H9 (cell line): Measurements from ENCODE around the gene GPR155. TPM values are rescaled to one million over a fixed set of nuclear protein-coding genes. Genes with fewer than 3 reads are reported as not detected.

Source experiments
- DNase-seq: peaks from one replicate; pipeline ENCODE4 v3.0.0-alpha.2; 2017
- H2AFZ ChIP-seq: one replicate; pipeline ENCODE4 v1.6.1; 2013; ENCODE audit warnings: mild to moderate bottlenecking, low read length, control low read depth, moderate library complexity
- H2AK5ac ChIP-seq: 2 replicates; pipeline ENCODE4 v1.6.1; 2013; ENCODE audit warnings: low read length, control low read depth, mixed read lengths; ENCODE audit not compliant: insufficient read length
- H2BK120ac ChIP-seq: one replicate; pipeline ENCODE4 v1.6.1; 2013; ENCODE audit warnings: low read depth, mild to moderate bottlenecking, low read length, control low read depth, inconsistent platforms; ENCODE audit not compliant: poor library complexity, severe bottlenecking
- H2BK12ac ChIP-seq: 2 replicates; pipeline ENCODE4 v1.6.1; 2013; ENCODE audit warnings: low read length, control low read depth, mixed read lengths, low read depth; ENCODE audit not compliant: insufficient read length
- H2BK15ac ChIP-seq: 2 replicates; pipeline ENCODE4 v1.6.1; 2013; ENCODE audit warnings: low read depth, low read length, control low read depth
- H2BK20ac ChIP-seq: one replicate; pipeline ENCODE4 v1.6.1; 2013; ENCODE audit warnings: low read depth, mild to moderate bottlenecking, low read length, control low read depth, inconsistent platforms; ENCODE audit not compliant: poor library complexity, severe bottlenecking
- H2BK5ac ChIP-seq: 2 replicates; pipeline ENCODE4 v1.6.1; 2013; ENCODE audit warnings: low read length, control low read depth, mixed read lengths; ENCODE audit not compliant: insufficient read length
- H3K14ac ChIP-seq: 2 replicates; pipeline ENCODE4 v1.6.1; 2013; ENCODE audit warnings: low read length, control low read depth; ENCODE audit not compliant: insufficient read depth
- H3K18ac ChIP-seq: 2 replicates; pipeline ENCODE4 v1.6.1; 2013; ENCODE audit warnings: low read depth, mild to moderate bottlenecking, mixed read lengths, low read length, control low read depth; ENCODE audit not compliant: insufficient read length
- H3K23ac ChIP-seq: 2 replicates; pipeline ENCODE4 v1.6.1; 2013; ENCODE audit warnings: low read length, control low read depth, mixed read lengths, low read depth; ENCODE audit not compliant: insufficient read length
- H3K23me2 ChIP-seq: 2 replicates; pipeline ENCODE4 v1.6.1; 2013; ENCODE audit warnings: low read depth, mild to moderate bottlenecking, mixed read lengths, low read length, control low read depth; ENCODE audit not compliant: insufficient read length, poor library complexity, severe bottlenecking
- H3K27ac ChIP-seq: 2 replicates; pipeline ENCODE4 v1.5.1; 2013; ENCODE audit warnings: low read length, control low read depth, mixed read lengths, low read depth; ENCODE audit not compliant: insufficient read length
- H3K27me3 ChIP-seq: 2 replicates; pipeline ENCODE4 v1.6.1; 2013; ENCODE audit warnings: low read length, control low read depth, inconsistent platforms; ENCODE audit not compliant: insufficient read depth
- H3K4ac ChIP-seq: 2 replicates; pipeline ENCODE4 v1.6.1; 2013; ENCODE audit warnings: low read depth, mild to moderate bottlenecking, control low read depth, inconsistent platforms, low read length, moderate library complexity
- H3K4me1 ChIP-seq: 2 replicates; pipeline ENCODE4 v1.6.1; 2013; ENCODE audit warnings: low read length, control low read depth, inconsistent platforms; ENCODE audit not compliant: insufficient read depth
- H3K4me2 ChIP-seq: 2 replicates; pipeline ENCODE4 v1.6.1; 2013; ENCODE audit warnings: low read length, control low read depth, mixed read lengths; ENCODE audit not compliant: insufficient read length, insufficient read depth
- H3K56ac ChIP-seq: 2 replicates; pipeline ENCODE4 v1.6.1; 2013; ENCODE audit warnings: low read depth, mild to moderate bottlenecking, mixed read lengths, low read length, control low read depth; ENCODE audit not compliant: insufficient read length
- H3K79me1 ChIP-seq: 2 replicates; pipeline ENCODE4 v1.6.1; 2013; ENCODE audit warnings: low read depth, mild to moderate bottlenecking, moderate library complexity, low read length, control low read depth, inconsistent platforms; ENCODE audit not compliant: insufficient read depth, poor library complexity, severe bottlenecking
- H3K79me2 ChIP-seq: 2 replicates; pipeline ENCODE4 v1.6.1; 2013; ENCODE audit warnings: low read length, control low read depth, inconsistent platforms; ENCODE audit not compliant: insufficient read depth
- H3K9ac ChIP-seq: 2 replicates; pipeline ENCODE4 v1.6.1; 2013; ENCODE audit warnings: low read length, control low read depth, mixed read lengths; ENCODE audit not compliant: insufficient read length; ENCODE audit errors: extremely low read depth
- H3K9me3 ChIP-seq: one replicate; pipeline ENCODE4 v1.6.1; 2013; ENCODE audit warnings: low read depth, low read length, inconsistent platforms; ENCODE audit not compliant: control insufficient read depth
- H3T11ph ChIP-seq: one replicate; pipeline ENCODE4 v1.6.1; 2013; ENCODE audit warnings: mild to moderate bottlenecking, low read length, control low read depth, inconsistent platforms
- H4K20me1 ChIP-seq: one replicate; pipeline ENCODE4 v1.6.1; 2013; ENCODE audit not compliant: control insufficient read depth, insufficient read length, insufficient read depth
- H4K5ac ChIP-seq: 2 replicates; pipeline ENCODE4 v1.6.1; 2013; ENCODE audit warnings: low read depth, mild to moderate bottlenecking, mixed read lengths, low read length, control low read depth; ENCODE audit not compliant: insufficient read length
- H4K8ac ChIP-seq: replicated peaks from 2 replicates; pipeline ENCODE4 v1.6.1; 2013; ENCODE audit warnings: low read length, control low read depth, mixed read lengths, low read depth; ENCODE audit not compliant: insufficient read length
- H4K91ac ChIP-seq: 2 replicates; pipeline ENCODE4 v1.6.1; 2013; ENCODE audit warnings: low read depth, mild to moderate bottlenecking, moderate library complexity, mixed read lengths, low read length, control low read depth; ENCODE audit not compliant: insufficient read length
- H3K27ac Mint-ChIP-seq, 3 experiments: 2 replicates in 2 of 3; 3 replicates in 1 of 3; pipeline ENCODE4 v1.8.0; 2020 to 2021; ENCODE audit warnings: mixed read lengths in 3 of 3, mild to moderate bottlenecking in 1 of 3, moderate library complexity in 1 of 3
- H3K27me3 Mint-ChIP-seq: 2 replicates; pipeline ENCODE4 v1.8.0; 2021; ENCODE audit warnings: low read depth, mild to moderate bottlenecking, moderate library complexity, mixed read lengths
- H3K36me3 Mint-ChIP-seq, 3 experiments: 2 replicates in 2 of 3; 3 replicates in 1 of 3; pipeline ENCODE4 v1.8.0; 2020 to 2021; ENCODE audit warnings: low read depth in 3 of 3, mixed read lengths in 3 of 3; ENCODE audit not compliant: insufficient read depth in 1 of 3
- H3K4me1 Mint-ChIP-seq, 2 experiments: 2 replicates each; pipeline ENCODE4 v1.8.0; 2020; ENCODE audit warnings: mixed read lengths in 2 of 2
- H3K4me3 Mint-ChIP-seq, 2 experiments: 2 replicates in 1 of 2; 3 replicates in 1 of 2; pipeline ENCODE4 v1.8.0; 2020 to 2021; ENCODE audit warnings: mild to moderate bottlenecking in 2 of 2, mixed read lengths in 2 of 2, moderate library complexity in 1 of 2
- H3K9me3 Mint-ChIP-seq, 2 experiments: 2 replicates in 1 of 2; 3 replicates in 1 of 2; pipeline ENCODE4 v1.8.0; 2020; ENCODE audit warnings: mild to moderate bottlenecking in 2 of 2, mixed read lengths in 2 of 2, moderate library complexity in 1 of 2
- CTCF ChIP-seq: fragments of 200-600 bp; sonication (generic); conservative IDR thresholded peaks from 3 replicates; pipeline ENCODE4 v1.8.0; 2021; ENCODE audit warnings: antibody characterized with exemption, mild to moderate bottlenecking
- WGBS: extraction: QIAGEN DNeasy Blood & Tissue Kit; methylation state at CpG from one replicate; pipeline ENCODE4 v1.1.7; 2013; ENCODE audit warnings: missing lambda C conversion rate, low lambda C conversion rate, mixed read lengths; ENCODE audit not compliant: insufficient read length; ENCODE audit errors: extremely low coverage; 5-methylcytosine and 5-hydroxymethylcytosine counted together
- total RNA-seq: library from RNA; stranded (reverse); gene quantifications from 2 replicates; pipeline ENCODE4 v1.2.1, GENCODE V29; 2021

GPR155 gene
- total RNA-seq, 1 experiment from 2014 or later, result 0.35 TPM

GRCh38 chr2:174449033-174449432, 37.8 kb downstream of the GPR155 start:
- Histone ChIP-seq H4K20me1 (no peaks in the 10 kb centered on the region), H2BK12ac (no peak overlapping the region), H3K18ac (no peak overlapping the region), H3K4me2 (no peak overlapping the region), H3K79me1 (no peaks in the 10 kb centered on the region), H2AK5ac (no peak overlapping the region), H3K23ac (no peak overlapping the region), H3K79me2 (no peaks in the 10 kb centered on the region), H3K4ac (no peak overlapping the region), H3K9me3 (no peaks in the 10 kb centered on the region), H2BK20ac (no peak overlapping the region), H2BK15ac (no peak overlapping the region), H3K23me2 (no peaks in the 10 kb centered on the region), H2AFZ (no peak overlapping the region), H4K5ac (no peak overlapping the region), H3K9ac (no peak overlapping the region), H3K4me1 (no peaks in the 10 kb centered on the region), H3K27me3 (no peaks in the 10 kb centered on the region), H3T11ph (no peak overlapping the region), H3K56ac (no peak overlapping the region), H2BK5ac (no peak overlapping the region), H2BK120ac (no peak overlapping the region), H4K91ac (no peak overlapping the region), H3K27ac (no peak overlapping the region), H3K14ac (no peak overlapping the region), H4K8ac (no peak overlapping the region)
- no peaks in the 10 kb centered on the region for H3K36me3 Mint-ChIP-seq
- no peak for TF ChIP-seq CTCF
- WGBS, result no CpG with 5 or more reads among the region's 2 CpGs
- H3K9me3 Mint-ChIP-seq, result peaks cover 0 to 2% of the 10 kb centered on the region in 2 experiments; a peak in 1 of 5 replicates
- H3K4me1 Mint-ChIP-seq, result peaks cover 6 to 9% of the 10 kb centered on the region in 2 experiments
- H3K27me3 Mint-ChIP-seq, result no peaks in the 10 kb centered on the region; the same call in 1 of the 2 replicates
- no peak overlapping the region for H3K4me3 Mint-ChIP-seq
- H3K27ac Mint-ChIP-seq, result no peak overlapping the region
- DNase-seq, result no peak
